Smooth muscle cell (in vitro differentiated cells): ENCODE measurements around the gene CHST12. TPM values are rescaled to one million over a fixed set of nuclear protein-coding genes. Genes with fewer than 3 reads are reported as not detected.

Source experiments
- DNase-seq: peaks from one replicate; lab custom pipeline; 2025; ENCODE audit not compliant: unreplicated experiment; lab: John Stamatoyannopoulos, UW
- H2AFZ ChIP-seq: fragments of 200-600 bp; sonication (generic); 2 replicates; pipeline ENCODE4 v1.6.0; 2016; ENCODE audit warnings: antibody characterized with exemption, low read depth, mild to moderate bottlenecking
- H3F3A ChIP-seq: fragments of 200-600 bp; sonication (generic); 2 replicates; pipeline ENCODE4 v1.6.0; 2017; ENCODE audit warnings: antibody characterized with exemption, low read depth
- H3K27ac ChIP-seq: fragments of 200-600 bp; sonication (generic); 2 replicates; pipeline ENCODE4 v1.5.1; 2016; ENCODE audit warnings: low read depth, mild to moderate bottlenecking
- H3K27me3 ChIP-seq: fragments of 200-600 bp; sonication (generic); 2 replicates; pipeline ENCODE4 v1.6.1; 2016; ENCODE audit warnings: low read depth, mild to moderate bottlenecking
- H3K36me3 ChIP-seq: fragments of 200-600 bp; sonication (generic); 2 replicates; pipeline ENCODE4 v1.5.1; 2016; ENCODE audit warnings: low read depth
- H3K4me1 ChIP-seq: fragments of 200-600 bp; sonication (generic); 2 replicates; pipeline ENCODE4 v1.5.1; 2016; ENCODE audit warnings: low read depth
- H3K4me2 ChIP-seq: fragments of 200-600 bp; sonication (generic); 2 replicates; pipeline ENCODE4 v1.6.0; 2016; ENCODE audit warnings: mild to moderate bottlenecking
- H3K4me3 ChIP-seq: fragments of 200-600 bp; sonication (generic); 2 replicates; pipeline ENCODE4 v1.5.1; 2016; ENCODE audit warnings: mild to moderate bottlenecking
- H3K79me2 ChIP-seq: fragments of 200-600 bp; sonication (generic); 2 replicates; pipeline ENCODE4 v1.6.0; 2016; ENCODE audit warnings: low read depth, mild to moderate bottlenecking
- H3K9ac ChIP-seq: fragments of 200-600 bp; sonication (generic); 2 replicates; pipeline ENCODE4 v1.6.0; 2016; ENCODE audit warnings: low read depth
- H3K9me3 ChIP-seq: fragments of 200-600 bp; sonication (generic); replicated peaks from 2 replicates; pipeline ENCODE4 v1.5.1; 2016; ENCODE audit warnings: low read depth
- H4K20me1 ChIP-seq: fragments of 200-600 bp; sonication (generic); 2 replicates; pipeline ENCODE4 v1.6.0; 2016; ENCODE audit warnings: low read depth
- WGBS: methylation state at CpG from one replicate; pipeline ENCODE4 v1.1.7; 2016; ENCODE audit warnings: low lambda C conversion rate; 5-methylcytosine and 5-hydroxymethylcytosine counted together
- polyA plus RNA-seq: library from polyadenylated mRNA; unstranded; fragments of >200 nt; fragmentation: Nextera tagmentation; extraction: Ambion mirVana; gene quantifications from 2 replicates; pipeline ENCODE4 v1.2.1, GENCODE V29; 2016
- total RNA-seq: library from RNA; depleted of rRNA; stranded (reverse); fragments of >200 nt; gene quantifications from 2 replicates; pipeline ENCODE4 v1.2.3, GENCODE V29; 2014
- TF ChIP-seq, protein P1 (sequence below): fragments of 200-600 bp; sonication (generic); IDR thresholded peaks from 2 replicates; pipeline ENCODE4 v1.5.1; 2017; ENCODE audit warnings: borderline replicate concordance, mild to moderate bottlenecking, antibody characterized with exemption; ENCODE audit not compliant: insufficient read depth, poor library complexity, severe bottlenecking

The CHST12 gene
- total and polyA plus RNA-seq, 2 experiments from 2014 or later, result 10.1 to 19.7 TPM

DNA sequence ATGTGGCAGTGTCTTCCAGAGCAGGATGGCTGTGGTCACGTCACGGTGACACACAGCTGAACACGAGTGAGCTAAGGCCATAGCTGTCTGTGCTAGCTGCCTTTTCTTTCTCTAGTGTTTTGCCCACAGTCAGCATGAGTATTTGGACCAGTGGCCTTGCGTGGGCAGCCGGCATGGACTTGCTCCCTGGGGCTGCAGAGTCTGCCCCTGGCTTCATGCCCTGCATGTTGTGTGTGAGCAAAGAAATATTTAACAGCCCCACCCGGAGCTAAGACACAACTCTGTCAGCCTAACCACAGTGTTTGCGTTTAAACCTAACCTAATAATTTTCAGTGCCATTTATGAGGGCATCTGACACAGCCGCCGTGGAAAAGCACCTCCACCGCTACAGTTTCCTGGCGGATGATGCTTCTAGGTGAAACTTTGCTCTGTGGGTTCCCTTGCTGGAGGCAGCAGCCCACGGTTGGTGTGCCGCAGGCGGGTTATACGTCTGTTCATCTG is 14.6 kb downstream of the CHST12 start:
- H3K9ac ChIP-seq, result no peak overlapping the region
- TF ChIP-seq, protein P1, sequence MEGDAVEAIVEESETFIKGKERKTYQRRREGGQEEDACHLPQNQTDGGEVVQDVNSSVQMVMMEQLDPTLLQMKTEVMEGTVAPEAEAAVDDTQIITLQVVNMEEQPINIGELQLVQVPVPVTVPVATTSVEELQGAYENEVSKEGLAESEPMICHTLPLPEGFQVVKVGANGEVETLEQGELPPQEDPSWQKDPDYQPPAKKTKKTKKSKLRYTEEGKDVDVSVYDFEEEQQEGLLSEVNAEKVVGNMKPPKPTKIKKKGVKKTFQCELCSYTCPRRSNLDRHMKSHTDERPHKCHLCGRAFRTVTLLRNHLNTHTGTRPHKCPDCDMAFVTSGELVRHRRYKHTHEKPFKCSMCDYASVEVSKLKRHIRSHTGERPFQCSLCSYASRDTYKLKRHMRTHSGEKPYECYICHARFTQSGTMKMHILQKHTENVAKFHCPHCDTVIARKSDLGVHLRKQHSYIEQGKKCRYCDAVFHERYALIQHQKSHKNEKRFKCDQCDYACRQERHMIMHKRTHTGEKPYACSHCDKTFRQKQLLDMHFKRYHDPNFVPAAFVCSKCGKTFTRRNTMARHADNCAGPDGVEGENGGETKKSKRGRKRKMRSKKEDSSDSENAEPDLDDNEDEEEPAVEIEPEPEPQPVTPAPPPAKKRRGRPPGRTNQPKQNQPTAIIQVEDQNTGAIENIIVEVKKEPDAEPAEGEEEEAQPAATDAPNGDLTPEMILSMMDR, result no peak
- H3K79me2 ChIP-seq, result peaks cover 11% of the 10 kb centered on the region
- no peaks in the 10 kb centered on the region for H3K4me1 ChIP-seq
- H3K36me3 ChIP-seq, result no peaks in the 10 kb centered on the region
- H4K20me1 ChIP-seq, result peaks cover 10% of the 10 kb centered on the region
- H3K27me3 ChIP-seq, result no peaks in the 10 kb centered on the region
- H3K4me2 ChIP-seq, result no peak overlapping the region
- DNase-seq, result no peak
- no peak overlapping the region for H3K27ac ChIP-seq
- WGBS, result 87% methylated on average over 15 of the region's 15 CpGs
- H3K4me3 ChIP-seq, result no peak overlapping the region
- H3F3A ChIP-seq, result peaks cover 4% of the 10 kb centered on the region
- H2AFZ ChIP-seq, result no peak overlapping the region
- no peaks in the 10 kb centered on the region for H3K9me3 ChIP-seq

DNA sequence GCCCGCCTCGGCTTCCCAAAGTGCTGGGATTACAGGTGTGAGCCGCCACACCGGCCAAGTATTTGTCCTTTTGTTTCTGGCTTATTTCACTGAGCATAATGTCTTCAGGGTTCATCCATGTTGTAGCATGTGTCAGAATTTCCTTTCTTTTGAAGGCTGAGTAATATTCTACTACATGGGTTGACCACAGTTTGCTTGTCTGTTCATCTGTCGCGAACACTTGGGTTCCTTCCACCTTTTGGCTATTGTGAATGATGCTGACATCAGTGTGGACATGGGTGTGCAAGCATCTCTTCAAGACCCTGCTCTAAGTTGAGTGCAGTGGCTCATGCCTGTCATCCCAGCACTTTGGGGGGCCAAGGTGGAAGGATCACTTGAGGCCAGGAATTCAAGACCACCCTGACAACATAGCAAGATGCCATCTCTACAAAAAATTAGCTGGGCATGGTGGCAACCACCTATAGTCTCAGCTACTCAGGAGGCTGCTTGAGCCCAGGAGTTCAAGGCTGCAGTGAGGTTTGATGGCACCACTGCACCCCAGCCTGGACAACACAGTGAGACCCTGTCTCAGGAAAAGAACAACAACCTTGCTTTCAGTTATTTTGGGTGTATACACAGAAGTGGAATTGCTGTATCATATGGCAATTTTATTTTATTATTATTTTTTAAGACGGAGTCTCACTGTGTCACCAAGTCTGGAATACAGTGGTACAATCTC is 17.0 kb downstream of the CHST12 start:
- WGBS, result 94% methylated on average over 7 of the region's 7 CpGs

DNA sequence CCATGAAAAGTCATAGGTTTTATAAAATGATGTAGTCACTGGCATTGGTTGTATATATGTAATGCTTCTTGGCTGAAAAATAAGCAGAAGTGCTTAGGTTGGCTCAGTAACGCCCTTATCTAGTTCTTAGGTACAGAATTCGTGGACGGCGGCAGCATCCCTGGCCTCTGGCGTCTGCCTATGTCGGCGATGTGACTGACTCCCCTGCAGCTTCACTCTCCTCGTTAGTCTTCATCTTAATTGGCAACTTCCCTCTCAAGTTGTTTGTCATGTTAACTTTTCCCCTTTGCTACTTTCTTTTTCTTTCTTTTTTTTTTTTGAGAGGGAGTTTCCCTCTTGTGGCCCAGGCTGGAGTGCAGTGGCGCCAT is 18.5 kb downstream of the CHST12 start:
- Histone ChIP-seq H3K27me3 (no peaks in the 10 kb centered on the region), H3K79me2 (no peaks in the 10 kb centered on the region), H4K20me1 (peaks cover 8% of the 10 kb centered on the region), H3K36me3 (no peaks in the 10 kb centered on the region), H3K27ac (no peak overlapping the region), H3K4me3 (no peak overlapping the region), H3F3A (no peaks in the 10 kb centered on the region), H3K9me3 (no peaks in the 10 kb centered on the region), H3K9ac (no peak overlapping the region), H3K4me2 (no peak overlapping the region), H2AFZ (no peak overlapping the region), H3K4me1 (no peaks in the 10 kb centered on the region)
- DNase-seq, result no peak
- WGBS, result 94% methylated on average over 9 of the region's 9 CpGs
- TF ChIP-seq, protein P1, result no peak

More for the DNA sequence above, 17.0 kb downstream of the CHST12 start:
- H3K36me3 ChIP-seq, result no peaks in the 10 kb centered on the region
- no peak overlapping the region for H3K27ac ChIP-seq
- H3K9ac ChIP-seq, result no peak overlapping the region
- no peaks in the 10 kb centered on the region for H3K9me3 ChIP-seq
- H3K4me3 ChIP-seq, result no peak overlapping the region
- no peaks in the 10 kb centered on the region for H3K27me3 ChIP-seq
- H3K4me2 ChIP-seq, result no peak overlapping the region
- no peaks in the 10 kb centered on the region for H3F3A ChIP-seq
- TF ChIP-seq, protein P1, result no peak
- H3K4me1 ChIP-seq, result no peaks in the 10 kb centered on the region
- H4K20me1 ChIP-seq, result peaks cover 13% of the 10 kb centered on the region
- DNase-seq, result no peak
- no peak overlapping the region for H2AFZ ChIP-seq
- H3K79me2 ChIP-seq, result no peaks in the 10 kb centered on the region

DNA sequence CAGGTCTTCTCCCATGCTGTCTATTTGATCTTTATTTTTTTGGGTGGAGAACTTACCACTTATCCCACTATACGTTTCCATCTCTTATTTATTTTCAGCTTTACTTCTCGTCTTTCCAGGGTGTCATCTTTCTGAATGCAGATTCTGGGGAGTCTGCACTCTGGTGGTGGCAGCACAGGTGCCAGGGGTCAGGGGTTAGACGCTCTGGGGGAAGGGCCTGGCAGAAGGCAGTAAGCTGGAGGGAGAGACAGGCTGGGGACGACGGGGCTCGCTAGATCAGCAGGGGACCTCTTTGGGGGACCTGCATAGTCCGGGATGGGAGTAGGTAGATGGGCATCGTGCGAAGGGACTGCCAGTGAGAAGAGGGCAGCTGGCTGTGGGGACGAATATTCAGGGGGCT is 22.3 kb downstream of the CHST12 start:
- H3K4me2 ChIP-seq, result no peak overlapping the region
- H3K79me2 ChIP-seq, result no peaks in the 10 kb centered on the region
- H3K4me3 ChIP-seq, result no peak overlapping the region
- DNase-seq, result no peak
- H3K9me3 ChIP-seq, result no peaks in the 10 kb centered on the region
- 91% methylated on average over 10 of the region's 10 CpGs for WGBS
- H4K20me1 ChIP-seq, result peaks cover 8% of the 10 kb centered on the region
- no peak overlapping the region for H3K9ac ChIP-seq
- H3F3A ChIP-seq, result no peaks in the 10 kb centered on the region
- no peak overlapping the region for H3K27ac ChIP-seq
- no peaks in the 10 kb centered on the region for H3K27me3 ChIP-seq
- TF ChIP-seq, protein P1, result no peak
- no peak overlapping the region for H2AFZ ChIP-seq
- no peaks in the 10 kb centered on the region for H3K4me1 ChIP-seq
- no peaks in the 10 kb centered on the region for H3K36me3 ChIP-seq
